ENCODE measurements around the gene ATP6V0E2. TPM values are rescaled to one million over a fixed set of nuclear protein-coding genes. Genes with fewer than 3 reads are reported as not detected.

The ATP6V0E2 gene
- 10 to 100 TPM; 24.1 TPM for total RNA-seq

- H3K27ac ChIP-seq, result peak within 1 kb of the TSS; percentile 59 to 86 (median 81)
- peak; percentile 93 to 97 (median 97) for DNase-seq
- intact Hi-C loops (cut with DNase I), result no loop called here
These were observed at the start of gene ATP6V0E2 for GRCh38 chr7:149873074-149873969. Gene ATP6V0E2, plus strand, starts transcription at chr7:149873969. Its CDS starts 97 bp downstream, at chr7:149874066.

GRCh38 chr7:149824301-149824741 lies 49.4 kb upstream of the ATP6V0E2 start:
- no peaks in the 10 kb centered on the region for H3K27me3 ChIP-seq
- WGBS, 2 donors, result 76 to 90% methylated on average over 4 to 13 of the region's 13 CpGs
- H3K27ac ChIP-seq, result no peak overlapping the region
- H3K36me3 ChIP-seq (replicated peaks in 1 of 2; ENCODE audit: insufficient read depth in 1 of 2, low read depth in 2 of 2), result no peaks in the 10 kb centered on the region
- TF ChIP-seq CTCF (IDR thresholded peaks at IDR 0.05), result no peak
- TF ChIP-seq POLR2A (IDR thresholded peaks at IDR 0.05), result no peak
- H3K4me3 ChIP-seq, result no peak overlapping the region
- DNase-seq (no peak), ATAC-seq (no peak)
- intact Hi-C loops (cut with DNase I), result no loop called here
- no peaks in the 10 kb centered on the region for H3K9me3 ChIP-seq
- no peaks in the 10 kb centered on the region for H3K4me1 ChIP-seq

More at GRCh38 chr7:149873074-149873969, at the start of gene ATP6V0E2:
- Histone ChIP-seq H3K36me3 (replicated peaks in 1 of 2; ENCODE audit: insufficient read depth in 1 of 2, low read depth in 2 of 2) (no peaks in the 10 kb centered on the region), H3K4me1 (peaks cover 19% of the 10 kb centered on the region), H3K4me3 (peak within 1 kb of the TSS; percentile 35 to 59), H3K27me3 (no peaks in the 10 kb centered on the region), H3K9me3 (no peaks in the 10 kb centered on the region)
- 1% methylated on average over 14 to 93 of the region's 93 CpGs for whole genome bisulfite sequencing, 2 donors
- ATAC-seq, result peak; percentile 95
- TF ChIP-seq POLR2A (IDR thresholded peaks at IDR 0.05), result peak in 2 of 3 donors; percentile 61 to 62
- TF ChIP-seq CTCF (IDR thresholded peaks at IDR 0.05), result no peak

GRCh38 chr7:149824748-149825566 lies 48.8 kb upstream of the ATP6V0E2 start:
- H3K4me1 ChIP-seq, result no peaks in the 10 kb centered on the region
- no peaks in the 10 kb centered on the region for H3K27me3 ChIP-seq
- H3K4me3 ChIP-seq, result no peak overlapping the region
- WGBS, 2 donors, result 88 to 90% methylated on average over 7 to 19 of the region's 19 CpGs
- H3K27ac ChIP-seq, result no peak overlapping the region
- intact Hi-C loops (cut with DNase I), result no loop called here
- DNase-seq (no peak), ATAC-seq (no peak)
- TF ChIP-seq CTCF (IDR thresholded peaks at IDR 0.05) (no peak), POLR2A (IDR thresholded peaks at IDR 0.05) (no peak)
- no peaks in the 10 kb centered on the region for H3K9me3 ChIP-seq
- no peaks in the 10 kb centered on the region for H3K36me3 ChIP-seq (replicated peaks in 1 of 2; ENCODE audit: insufficient read depth in 1 of 2, low read depth in 2 of 2)

- no peaks in the 10 kb centered on the region for H3K9me3 ChIP-seq
- no peak overlapping the region for H3K27ac ChIP-seq
- H3K36me3 ChIP-seq (replicated peaks in 1 of 2; ENCODE audit: insufficient read depth in 1 of 2, low read depth in 2 of 2), result no peaks in the 10 kb centered on the region
- DNase-seq, result no peak
- no peak overlapping the region for H3K4me3 ChIP-seq
- WGBS, 2 donors, result 81 to 87% methylated on average over 9 to 19 of the region's 19 CpGs
- no peaks in the 10 kb centered on the region for H3K4me1 ChIP-seq
- TF ChIP-seq POLR2A (IDR thresholded peaks at IDR 0.05) (no peak), CTCF (IDR thresholded peaks at IDR 0.05) (no peak)
- no peak for ATAC-seq
- no peaks in the 10 kb centered on the region for H3K27me3 ChIP-seq
- intact Hi-C loops (cut with DNase I), result no loop called here
These were observed 48.0 kb upstream of the ATP6V0E2 start for GRCh38 chr7:149825567-149826343.

All from body of pancreas (tissue), 4 donors.